ENCODE data around the gene MTHFSD. TPM values are rescaled to one million over a fixed set of nuclear protein-coding genes. Genes with fewer than 3 reads are reported as not detected.

The MTHFSD gene
- total RNA-seq, 4 donors from 2014 or later = 9.0 to 23.2 (median 16.1) TPM

DNA sequence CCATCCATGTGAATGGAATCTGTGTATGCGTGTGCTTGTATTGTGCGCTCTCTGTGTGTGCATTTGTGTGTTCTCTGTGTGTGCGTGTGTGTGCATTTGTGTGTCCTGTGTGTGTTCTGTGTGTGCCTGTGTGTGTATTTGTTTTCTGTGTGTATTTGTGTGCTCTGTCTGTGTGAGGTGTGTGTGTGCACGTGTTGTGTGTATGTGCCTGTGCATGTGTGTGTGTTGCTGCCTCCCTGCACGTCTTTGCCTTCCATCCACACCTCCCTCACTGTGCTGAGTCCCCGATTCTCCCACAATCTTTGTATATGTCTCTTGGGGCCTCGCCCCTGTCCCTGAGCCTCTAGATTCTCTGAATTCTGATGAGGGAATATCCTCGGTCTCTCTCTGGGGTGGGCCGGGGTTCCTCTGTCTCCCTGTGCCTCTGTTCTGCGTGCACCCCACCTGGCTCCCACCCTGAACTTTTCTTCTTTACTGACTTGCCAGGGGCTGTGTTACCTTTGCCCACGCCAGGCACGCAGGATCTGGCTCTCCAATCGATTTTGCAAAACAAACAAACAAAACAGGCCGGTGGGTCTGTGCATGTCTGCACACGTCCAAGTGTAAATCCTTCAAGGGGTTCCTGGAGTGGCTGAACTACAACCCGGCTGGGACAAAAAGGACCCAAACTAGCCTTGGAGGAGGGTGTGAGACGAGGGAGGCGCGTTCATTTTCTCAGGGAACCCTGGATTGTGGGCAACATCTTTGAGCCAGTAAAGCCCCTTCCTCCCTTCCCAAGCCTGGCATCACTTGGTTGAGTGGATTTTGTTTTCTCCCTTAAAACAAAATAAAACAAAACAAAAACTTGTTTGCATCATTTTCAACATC, 52.8 kb downstream of the MTHFSD start:
- TF ChIP-seq, protein P1, sequence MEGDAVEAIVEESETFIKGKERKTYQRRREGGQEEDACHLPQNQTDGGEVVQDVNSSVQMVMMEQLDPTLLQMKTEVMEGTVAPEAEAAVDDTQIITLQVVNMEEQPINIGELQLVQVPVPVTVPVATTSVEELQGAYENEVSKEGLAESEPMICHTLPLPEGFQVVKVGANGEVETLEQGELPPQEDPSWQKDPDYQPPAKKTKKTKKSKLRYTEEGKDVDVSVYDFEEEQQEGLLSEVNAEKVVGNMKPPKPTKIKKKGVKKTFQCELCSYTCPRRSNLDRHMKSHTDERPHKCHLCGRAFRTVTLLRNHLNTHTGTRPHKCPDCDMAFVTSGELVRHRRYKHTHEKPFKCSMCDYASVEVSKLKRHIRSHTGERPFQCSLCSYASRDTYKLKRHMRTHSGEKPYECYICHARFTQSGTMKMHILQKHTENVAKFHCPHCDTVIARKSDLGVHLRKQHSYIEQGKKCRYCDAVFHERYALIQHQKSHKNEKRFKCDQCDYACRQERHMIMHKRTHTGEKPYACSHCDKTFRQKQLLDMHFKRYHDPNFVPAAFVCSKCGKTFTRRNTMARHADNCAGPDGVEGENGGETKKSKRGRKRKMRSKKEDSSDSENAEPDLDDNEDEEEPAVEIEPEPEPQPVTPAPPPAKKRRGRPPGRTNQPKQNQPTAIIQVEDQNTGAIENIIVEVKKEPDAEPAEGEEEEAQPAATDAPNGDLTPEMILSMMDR (IDR thresholded peaks at IDR 0.05; ENCODE audit: low read depth) = no peak

DNA sequence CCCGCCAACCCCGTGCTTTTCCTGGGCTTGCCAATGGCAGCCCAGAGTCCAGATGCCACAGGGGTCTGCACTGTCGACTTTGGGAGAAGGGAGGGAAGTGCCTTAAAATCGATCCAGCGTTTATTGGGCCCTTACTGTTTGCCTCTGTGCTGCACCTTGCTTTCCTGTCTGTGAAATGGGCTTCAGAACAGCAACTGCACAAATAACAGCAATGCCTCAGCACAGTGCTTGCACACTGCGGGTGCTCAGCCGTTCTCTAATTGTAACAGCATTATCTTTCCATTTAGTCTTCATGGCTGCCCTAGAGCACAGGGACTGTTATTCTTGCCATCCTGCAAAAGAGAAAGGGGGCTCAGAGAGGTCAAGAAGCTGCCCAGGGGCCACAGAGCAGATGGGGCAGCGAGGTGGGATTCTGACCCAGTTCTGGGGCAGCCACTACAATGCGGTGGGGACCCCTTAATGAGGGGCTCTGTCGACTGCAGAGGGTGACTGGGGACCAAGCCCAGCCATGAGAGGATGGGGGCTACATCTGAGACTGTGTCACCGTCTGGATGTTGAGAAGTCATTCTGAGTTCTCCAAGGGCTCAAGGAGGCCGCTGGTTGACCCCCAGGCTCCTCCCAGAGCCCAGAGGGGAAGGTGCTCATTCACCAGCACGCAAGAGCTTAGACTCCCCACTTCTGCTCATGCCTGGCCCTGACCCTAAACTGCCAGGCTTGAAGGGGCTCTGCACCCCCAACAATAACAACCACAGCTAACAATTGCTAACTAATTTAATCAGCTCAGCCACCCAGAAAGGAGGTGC, 54.1 kb downstream of the MTHFSD start:
- TF ChIP-seq, protein P1 (IDR thresholded peaks at IDR 0.05; ENCODE audit: low read depth) = no peak

DNA sequence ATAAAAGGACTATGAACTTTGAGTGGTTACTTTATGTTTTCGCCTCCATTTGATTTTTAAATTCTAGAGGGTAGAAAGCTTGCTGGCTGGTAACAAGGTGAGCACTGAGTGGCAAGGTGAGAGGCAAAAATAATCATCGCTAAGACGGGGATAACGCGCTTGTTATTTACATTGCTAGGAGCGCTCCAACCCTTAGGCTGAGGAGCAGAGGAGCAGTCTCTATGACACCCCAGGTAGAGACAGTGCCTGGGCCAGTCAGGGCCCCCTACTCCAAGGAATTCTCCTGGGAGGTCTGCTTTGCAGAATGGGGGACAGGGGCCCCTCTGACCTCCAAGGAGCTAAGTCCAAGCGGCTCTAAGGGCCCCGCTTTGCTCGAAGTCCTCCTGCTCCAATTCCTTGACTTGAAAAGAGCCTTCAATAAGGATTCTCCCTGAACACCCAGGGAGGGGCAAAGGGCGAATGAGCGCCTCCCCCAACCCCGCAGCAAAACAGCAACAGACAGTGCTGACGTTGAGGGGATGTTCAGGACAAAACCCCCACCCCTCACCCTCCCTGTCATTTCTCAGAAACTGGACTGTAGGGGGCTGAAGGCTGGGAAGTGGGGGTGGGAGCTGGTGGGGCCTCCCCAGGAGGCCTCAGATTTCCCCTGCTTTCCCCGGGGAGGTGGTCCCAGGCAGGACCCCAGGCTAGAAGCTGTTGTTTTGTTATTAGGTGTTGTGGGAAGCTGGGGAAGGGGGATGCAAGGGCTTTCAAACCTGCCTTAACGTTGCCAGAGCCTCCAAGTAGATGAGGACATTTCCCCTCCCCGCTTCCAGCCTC, 54.9 kb downstream of the MTHFSD start:
- TF ChIP-seq, protein P1 (IDR thresholded peaks at IDR 0.05; ENCODE audit: low read depth) = no peak

DNA sequence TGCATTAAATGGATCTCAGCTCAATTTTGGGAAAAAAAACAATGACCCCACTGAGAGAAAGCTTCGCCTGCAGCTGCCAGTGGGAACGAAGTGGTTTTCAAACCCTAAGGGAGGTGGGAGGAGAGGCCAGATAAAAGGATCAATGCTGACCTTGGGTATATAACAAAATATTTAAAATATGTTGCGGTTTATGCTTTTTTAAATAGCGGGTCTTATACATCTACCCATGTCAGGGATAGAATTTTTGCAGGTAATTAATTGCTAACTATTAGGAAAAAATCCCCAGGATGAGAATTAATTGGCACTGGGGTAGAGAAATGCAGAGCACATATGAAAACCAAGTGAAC, 55.6 kb downstream of the MTHFSD start:
- TF ChIP-seq, protein P1 (IDR thresholded peaks at IDR 0.05; ENCODE audit: low read depth) = no peak

DNA sequence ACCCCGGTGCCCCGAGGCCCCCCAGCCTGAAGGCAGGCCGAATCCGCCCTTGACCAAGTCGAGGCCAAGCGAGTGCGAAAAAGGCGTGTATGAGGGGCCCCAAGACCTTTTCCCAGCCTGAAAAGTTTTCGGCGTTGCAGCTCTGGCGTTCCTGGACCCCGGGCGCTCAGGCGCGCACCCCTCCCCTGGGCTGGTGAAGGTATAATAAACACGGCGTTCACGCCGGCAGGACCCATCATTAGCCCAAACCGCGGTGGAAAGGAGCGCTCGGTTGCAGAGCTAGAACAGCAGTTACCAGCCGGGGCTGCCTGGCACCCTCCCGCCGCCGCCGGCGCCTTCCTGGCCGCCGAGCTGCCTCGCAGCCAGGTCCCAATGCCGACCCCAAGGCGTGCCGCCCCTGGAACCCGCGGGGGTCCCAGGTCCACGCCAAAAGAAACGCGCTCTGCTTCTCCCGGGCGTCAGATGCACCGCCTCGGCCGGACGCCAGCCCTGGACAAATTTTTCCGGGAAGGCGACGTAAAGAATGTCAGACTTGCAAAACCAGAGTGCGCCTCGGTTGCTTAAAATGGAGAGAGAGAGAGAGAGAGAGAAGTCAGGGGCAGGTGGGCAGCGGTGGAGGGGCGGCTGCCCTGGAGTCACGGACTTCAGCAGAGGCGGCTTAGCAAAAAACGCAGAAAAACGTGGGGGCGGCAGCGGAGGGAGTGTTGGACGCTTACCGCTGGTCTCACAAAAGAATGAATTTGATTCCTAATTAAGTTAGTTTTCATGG, 56.2 kb downstream of the MTHFSD start:
- TF ChIP-seq, protein P1 (IDR thresholded peaks at IDR 0.05; ENCODE audit: low read depth) = no peak

DNA sequence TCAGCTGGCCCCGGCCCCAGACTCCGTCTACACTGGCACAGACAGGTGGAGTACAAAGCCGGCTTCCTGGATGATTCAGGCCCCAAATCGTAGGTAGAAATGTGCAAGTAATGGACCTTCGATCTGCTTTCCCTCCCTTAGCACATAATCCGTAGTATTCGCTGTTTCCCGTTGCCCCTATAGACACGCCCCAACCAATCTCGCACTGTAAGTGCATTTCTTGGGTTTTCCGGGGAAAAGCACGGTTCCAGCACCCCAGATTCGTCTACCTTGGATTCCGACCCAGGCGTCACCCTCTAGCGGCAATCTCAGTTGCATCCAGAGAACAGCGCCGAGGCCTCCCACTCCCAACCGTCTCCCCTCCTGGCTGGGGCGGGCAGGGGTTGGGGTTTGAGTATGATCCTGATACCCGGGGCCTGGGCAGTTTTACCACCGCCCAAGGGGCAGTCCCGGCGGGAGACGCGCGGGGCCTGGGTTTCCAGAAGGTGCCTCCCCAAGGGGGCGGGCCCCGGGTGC, 56.8 kb downstream of the MTHFSD start:
- TF ChIP-seq, protein P1 (IDR thresholded peaks at IDR 0.05; ENCODE audit: low read depth) = no peak

All from subcutaneous adipose tissue (tissue), 4 donors.